Activated effector memory CD4-positive, alpha-beta T cell treated with anti-CD3 and anti-CD28 coated beads, Interleukin-2, amount 50 U/mL, for 16 hours (primary cell): ENCODE results near the gene OPTC.
"Not testable (repeated sequence)": the region's sequence is repeated elsewhere in the genome, so short reads cannot be mapped to it uniquely, and the experiment has no call there.

ENCODE experiments used
- DNase-seq: peaks from one replicate; pipeline ENCODE4 v3.0.0-alpha.2; 2020

OPTC gene

DNA sequence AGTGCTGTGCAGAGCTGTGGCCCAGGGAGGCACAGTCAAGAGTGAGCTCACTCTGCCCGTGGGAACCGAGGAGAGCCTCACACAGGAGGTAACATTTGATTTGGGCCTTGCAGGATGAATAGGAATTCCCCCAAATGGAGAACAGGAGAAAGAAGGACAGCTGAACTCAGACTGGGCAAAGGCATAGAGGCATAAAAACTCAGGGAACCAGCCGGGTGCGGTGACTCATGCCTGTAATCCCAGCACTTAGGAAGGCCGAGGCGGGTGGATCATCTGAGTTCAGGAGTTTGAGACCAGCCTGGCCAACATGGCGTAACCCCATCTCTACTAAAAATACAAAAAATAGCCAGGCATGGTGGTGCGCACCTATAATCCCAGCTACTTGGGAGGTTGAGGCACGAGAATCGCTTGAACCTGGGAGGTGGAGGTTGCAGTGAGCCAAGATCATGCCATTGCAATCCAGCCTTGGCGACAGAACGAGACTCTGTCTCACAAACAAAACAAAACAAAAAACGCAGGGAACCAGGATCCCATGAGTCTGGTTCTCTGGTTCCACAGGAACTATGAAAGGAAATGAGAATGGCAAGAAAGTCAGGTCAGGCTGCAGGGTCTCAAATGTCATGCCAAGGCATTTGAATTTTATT is 26.9 kb upstream of the OPTC start:
- not testable (repeated sequence) for DNase-seq

DNA sequence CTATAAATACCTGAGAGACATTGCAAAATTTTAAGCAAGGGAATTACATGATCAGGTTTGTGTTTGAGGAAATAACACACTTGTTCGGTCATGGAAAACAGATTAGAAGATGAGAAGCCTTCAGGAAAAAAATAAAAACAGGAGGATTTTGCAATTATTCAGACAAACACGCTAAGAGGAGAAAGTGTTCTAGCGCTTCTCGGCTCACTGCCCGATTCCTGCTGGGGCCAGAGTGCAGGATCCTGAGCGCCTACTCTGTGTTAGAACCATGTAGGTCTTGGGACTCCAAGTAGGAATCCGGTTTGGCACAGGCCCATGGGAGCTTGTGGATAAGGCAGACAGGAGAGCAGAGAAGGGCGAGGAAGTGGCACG is 26.4 kb upstream of the OPTC start:
- no peak for DNase-seq

DNA sequence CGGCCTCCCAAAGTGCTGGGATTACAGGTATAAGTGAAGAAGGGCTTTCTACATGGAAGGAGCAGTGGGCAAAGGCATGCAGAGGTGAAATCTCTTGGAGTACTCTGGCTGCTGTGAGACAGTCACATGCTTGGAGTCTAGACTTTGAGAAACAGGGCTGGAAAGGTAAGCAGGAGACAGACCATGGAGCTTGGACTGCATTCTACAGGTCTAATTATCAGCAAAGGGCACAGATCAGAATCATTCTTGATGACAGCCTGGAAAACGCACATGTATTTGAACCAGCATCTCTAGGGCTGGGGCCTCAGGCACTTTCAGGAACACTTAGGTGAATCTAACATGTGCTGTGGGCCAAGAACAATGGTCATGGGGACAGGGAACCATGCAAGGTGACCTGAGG is 25.6 kb upstream of the OPTC start:
- DNase-seq = no peak

DNA sequence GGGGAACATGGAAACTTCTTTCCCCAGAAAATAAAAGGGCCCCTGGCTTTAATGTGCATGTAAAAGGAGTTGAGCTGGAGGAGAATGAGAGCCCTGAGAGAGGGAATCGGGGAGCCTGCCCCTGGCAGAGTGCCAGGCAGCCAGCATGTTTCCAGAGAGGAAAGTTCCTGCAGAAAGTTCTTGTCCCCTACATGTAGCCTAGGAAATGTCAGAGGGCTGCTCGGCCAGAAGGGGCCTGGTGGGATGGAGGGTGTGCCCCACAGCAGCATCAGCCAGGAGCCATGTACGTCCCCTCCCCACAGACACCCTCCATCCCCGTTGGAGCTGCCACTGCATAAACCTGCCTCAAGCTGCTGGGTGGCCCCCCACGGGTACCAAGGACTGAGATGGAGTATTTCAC is 23.7 kb upstream of the OPTC start:
- no peak for DNase-seq

GRCh38 chr1:203471841-203472240 is 22.1 kb upstream of the OPTC start:
- no peak for DNase-seq

GRCh38 chr1:203473281-203473680 is 20.7 kb upstream of the OPTC start:
- DNase-seq = no peak

- no peak for DNase-seq
These were observed 20.1 kb upstream of the OPTC start for GRCh38 chr1:203473781-203474305.

GRCh38 chr1:203475012-203475981 is 18.7 kb upstream of the OPTC start, which contains the start of gene PRELP:
PRELP (plus strand) TSS chr1:203475806; CDS start chr1:203483185, 7,379 bp downstream.
- no peak for DNase-seq

DNA sequence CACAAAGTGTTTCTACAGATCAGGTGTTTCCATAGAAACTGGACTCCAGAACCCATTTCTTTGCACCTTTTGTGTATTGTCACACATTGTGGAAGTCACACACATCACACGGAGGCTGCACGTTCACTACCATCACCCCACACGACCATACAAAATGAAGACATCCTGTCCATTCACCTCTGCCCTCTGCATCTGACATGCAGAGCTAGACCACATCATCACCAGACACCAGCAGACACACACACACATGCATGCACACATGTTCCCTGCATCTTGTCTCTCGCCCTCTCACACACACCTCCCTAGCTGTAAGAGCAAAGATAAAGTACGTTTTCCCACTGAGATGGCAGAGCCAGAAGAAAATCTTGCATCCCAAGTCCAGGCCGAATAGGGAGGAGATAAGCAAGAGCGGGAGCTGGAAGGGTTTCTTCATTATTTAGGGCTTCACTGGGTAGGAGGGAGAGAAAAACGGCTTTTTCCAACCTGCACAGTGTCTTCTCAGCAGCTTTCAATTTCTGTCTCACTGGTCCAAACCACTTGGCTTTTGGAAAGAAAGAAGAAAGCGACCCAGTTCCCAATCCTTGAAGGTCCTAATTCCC is 17.6 kb upstream of the OPTC start:
- DNase-seq = no peak

DNA sequence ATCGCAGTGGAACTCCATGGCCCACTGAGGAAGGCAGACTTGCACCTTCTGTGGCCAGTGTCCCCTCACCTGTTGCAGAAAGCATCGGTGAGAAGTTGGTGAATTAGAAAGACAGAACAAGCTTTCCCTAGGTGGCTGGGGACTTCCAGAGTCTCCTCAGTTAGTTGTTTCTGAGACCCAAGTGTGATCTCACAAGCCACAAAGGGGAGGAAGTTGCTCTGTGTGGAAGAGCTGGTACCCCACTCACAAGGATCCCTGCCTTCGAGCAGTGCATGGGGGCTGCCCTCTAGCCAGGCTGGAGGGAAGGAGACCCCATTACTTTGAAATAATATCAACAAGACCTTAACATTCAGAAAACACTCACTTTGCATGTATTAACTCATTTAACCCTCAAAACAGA is 16.2 kb upstream of the OPTC start:
- DNase-seq = no peak

DNA sequence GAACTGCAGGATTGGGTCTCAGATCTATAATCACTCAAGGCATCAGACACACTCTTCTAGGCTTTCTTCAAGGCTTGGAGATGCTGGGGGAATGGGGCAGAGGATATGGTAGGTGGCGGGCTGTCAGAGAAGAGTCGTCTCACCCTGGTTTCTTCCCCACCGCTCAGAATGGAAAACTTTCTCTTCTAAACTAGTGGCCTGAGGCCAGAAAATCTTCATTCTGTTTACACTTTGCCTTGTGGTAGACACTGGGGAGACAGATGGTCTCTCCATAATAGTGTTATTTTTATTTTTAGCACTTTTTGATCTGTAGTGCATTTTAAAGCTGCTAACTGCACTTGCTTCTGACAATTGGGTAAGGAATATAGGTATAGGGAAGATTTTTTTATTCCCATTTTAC is 15.7 kb upstream of the OPTC start:
- no peak for DNase-seq

GRCh38 chr1:203478986-203479385 is 15.0 kb upstream of the OPTC start:
- DNase-seq = no peak

- no peak for DNase-seq
These were observed 14.3 kb upstream of the OPTC start for GRCh38 chr1:203479646-203480045.

- DNase-seq = no peak
These were observed 13.9 kb upstream of the OPTC start for GRCh38 chr1:203480084-203480483.

- peak; percentile 86 for DNase-seq
These were observed 13.3 kb upstream of the OPTC start for GRCh38 chr1:203480525-203481084.

DNA sequence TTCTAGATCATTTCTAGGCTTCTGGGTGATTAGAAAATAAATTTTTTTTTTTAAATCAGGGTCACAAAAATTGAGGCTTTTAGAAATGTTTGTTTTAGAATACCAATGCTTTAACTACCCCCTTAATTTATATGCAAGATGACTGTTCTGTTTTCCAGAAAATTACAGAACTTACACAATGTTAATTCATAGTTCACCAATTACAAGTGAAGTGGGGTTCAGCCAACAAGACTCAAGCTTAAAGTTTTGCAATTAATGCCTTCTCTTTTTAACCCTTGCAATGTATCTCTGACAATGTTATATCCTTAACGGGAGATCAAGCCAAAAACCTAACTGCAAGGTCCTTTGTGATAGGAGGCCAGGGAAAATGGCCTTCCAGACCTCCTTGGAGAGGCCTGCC is 12.8 kb upstream of the OPTC start:
- no peak for DNase-seq

- DNase-seq = no peak
These were observed 7.2 kb upstream of the OPTC start for GRCh38 chr1:203486618-203487370.

GRCh38 chr1:203488539-203488938 is 5.4 kb upstream of the OPTC start:
- no peak for DNase-seq

DNA sequence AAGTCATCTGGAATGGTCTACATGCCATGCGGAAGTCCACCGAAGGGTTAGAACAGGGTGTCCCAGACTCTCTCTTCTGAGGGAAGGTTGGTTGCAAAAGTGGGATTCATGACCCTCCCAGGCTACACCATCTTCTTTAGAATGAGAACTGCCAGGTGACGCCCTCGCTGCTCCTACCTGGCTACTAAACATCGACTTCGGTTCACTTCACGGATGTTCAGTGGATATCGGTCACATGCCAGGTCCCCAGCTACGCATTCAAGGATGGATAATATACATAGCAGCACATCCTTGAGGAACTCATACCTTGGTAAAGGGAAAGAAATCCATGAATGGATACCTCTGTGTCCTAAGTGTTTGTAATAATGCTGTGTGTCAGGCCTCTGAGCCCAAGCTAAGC is 3.3 kb upstream of the OPTC start:
- no peak for DNase-seq

GRCh38 chr1:203491664-203492063 is 2.3 kb upstream of the OPTC start:
- no peak for DNase-seq

DNA sequence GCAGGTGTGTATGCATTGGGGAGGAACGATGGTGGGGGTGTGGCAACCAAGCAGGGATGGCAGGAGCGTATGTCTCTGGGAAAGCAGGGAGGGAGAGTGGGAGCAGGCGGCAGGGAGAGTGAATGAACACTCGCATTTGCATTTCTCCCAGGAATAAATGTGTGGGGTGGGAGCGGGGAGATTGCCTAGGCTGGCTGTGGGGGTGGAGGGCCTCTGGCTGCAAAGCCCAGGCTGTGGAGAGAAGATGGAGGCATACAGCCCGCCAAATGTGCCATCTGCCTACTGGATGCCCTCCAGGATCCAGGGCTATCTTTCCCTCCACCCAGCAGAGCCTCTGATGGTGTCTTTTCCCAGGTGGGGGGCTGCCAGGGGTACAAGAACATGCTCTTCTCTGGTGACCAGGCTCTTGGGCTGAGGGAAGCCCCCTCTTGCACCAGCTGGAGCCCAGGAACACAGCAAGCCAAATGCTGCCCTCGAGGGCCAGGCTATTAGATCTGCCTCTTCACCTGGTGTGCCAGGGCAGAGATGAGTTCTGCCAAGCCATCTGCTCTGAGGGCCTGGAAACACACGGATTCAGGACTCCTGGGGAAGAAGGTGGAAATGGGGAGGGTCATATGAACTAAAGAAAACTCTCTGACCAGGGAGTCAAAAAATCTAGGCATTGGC is 1.7 kb upstream of the OPTC start:
- DNase-seq = no peak

- DNase-seq = no peak
These were observed 1.2 kb upstream of the OPTC start for GRCh38 chr1:203492748-203493130.
